GM21526 (cell line): ENCODE results near the gene C22orf23.
"Not testable (repeated sequence)": the region's sequence is repeated elsewhere in the genome, so short reads cannot be mapped to it uniquely, and the experiment has no call there.

Experiments used
- ATAC-seq: cut with Tn5 transposase; IDR thresholded peaks from one replicate; pipeline ENCODE4 v1.9.1; 2021; ENCODE audit warnings: moderate library complexity; ENCODE audit not compliant: unreplicated experiment, low FRiP score

Gene C22orf23

GRCh38 chr22:37959231-37959825, 5.9 kb upstream of the C22orf23 start:
- no peak for ATAC-seq

- no peak for ATAC-seq
These were observed 3.8 kb upstream of the C22orf23 start for GRCh38 chr22:37957232-37957631.

GRCh38 chr22:37955825-37956397, 2.5 kb upstream of the C22orf23 start:
- ATAC-seq, result not testable (repeated sequence)

- ATAC-seq, result no peak
These were observed 1.3 kb upstream of the C22orf23 start for GRCh38 chr22:37954686-37955085.

- ATAC-seq, result peak; percentile 7
These were observed 352 bp downstream of the C22orf23 start for GRCh38 chr22:37953062-37953436.

- not testable (repeated sequence) for ATAC-seq
These were observed 772 bp downstream of the C22orf23 start for GRCh38 chr22:37952629-37953028.

- ATAC-seq, result no peak
These were observed 2.1 kb downstream of the C22orf23 start for GRCh38 chr22:37951305-37951704.

- not testable (repeated sequence) for ATAC-seq
These were observed 6.1 kb downstream of the C22orf23 start for GRCh38 chr22:37947142-37947795.

- not testable (repeated sequence) for ATAC-seq
These were observed 9.0 kb downstream of the C22orf23 start for GRCh38 chr22:37944423-37944822.

- ATAC-seq, result no peak
These were observed 9.6 kb downstream of the C22orf23 start for GRCh38 chr22:37943825-37944198.

GRCh38 chr22:37943136-37943824, 10.1 kb downstream of the C22orf23 start:
- no peak for ATAC-seq

GRCh38 chr22:37942133-37942532, 11.3 kb downstream of the C22orf23 start:
- no peak for ATAC-seq

GRCh38 chr22:37940698-37941376, 12.6 kb downstream of the C22orf23 start:
- ATAC-seq, result no peak

- no peak for ATAC-seq
These were observed 19.6 kb downstream of the C22orf23 start for GRCh38 chr22:37933711-37934376.

GRCh38 chr22:37932821-37933578, 20.4 kb downstream of the C22orf23 start:
- no peak for ATAC-seq

- no peak for ATAC-seq
These were observed 21.0 kb downstream of the C22orf23 start for GRCh38 chr22:37932401-37932800.

GRCh38 chr22:37931893-37932389, 21.5 kb downstream of the C22orf23 start:
- no peak for ATAC-seq

- ATAC-seq, result no peak
These were observed 22.4 kb downstream of the C22orf23 start for GRCh38 chr22:37930952-37931440.

- ATAC-seq, result no peak
These were observed 23.0 kb downstream of the C22orf23 start for GRCh38 chr22:37930270-37930951.
